Ishikawa (cell line): ENCODE data around the gene WNT7B.

ENCODE experiments used
- EGR1 ChIP-seq: IDR thresholded peaks from 2 replicates; pipeline ENCODE4 v1.6.1; 2012
- EP300 ChIP-seq: IDR thresholded peaks from 2 replicates; pipeline ENCODE4 v1.6.1; 2012; ENCODE audit warnings: borderline replicate concordance
- FOXM1 ChIP-seq: IDR thresholded peaks from 2 replicates; pipeline ENCODE4 v1.6.1; 2012; ENCODE audit warnings: low read depth, borderline replicate concordance
- MAX ChIP-seq: IDR thresholded peaks from 2 replicates; pipeline ENCODE4 v1.6.1; 2012
- REST ChIP-seq: IDR thresholded peaks from 2 replicates; pipeline ENCODE4 v1.6.1; 2012; ENCODE audit warnings: low read depth, mild to moderate bottlenecking
- TAF1 ChIP-seq: IDR thresholded peaks from 2 replicates; pipeline ENCODE4 v1.6.1; 2012; ENCODE audit warnings: low read depth, mild to moderate bottlenecking
- TEAD4 ChIP-seq: IDR thresholded peaks from 2 replicates; pipeline ENCODE4 v1.6.1; 2012
- YY1 ChIP-seq: IDR thresholded peaks from 2 replicates; pipeline ENCODE4 v1.6.1; 2012; ENCODE audit warnings: low read depth

- no peak for TF ChIP-seq MAX
- TF ChIP-seq TAF1 = no peak
- TF ChIP-seq REST = no peak
- TF ChIP-seq EP300 = no peak
- no peak for TF ChIP-seq YY1
- TF ChIP-seq FOXM1 = no peak
- no peak for TF ChIP-seq EGR1
- TF ChIP-seq TEAD4 = no peak
Measured at GRCh38 chr22:45938913-45939312, 38.0 kb downstream of the WNT7B start.
